CD4-positive, alpha-beta T cell (primary cell): ENCODE measurements around the gene PRDM16. TPM values are rescaled to one million over a fixed set of nuclear protein-coding genes. Genes with fewer than 3 reads are reported as not detected.

Experiments
- ATAC-seq: fragments of 200-7000 bp; cut with Tn5 transposase; one replicate; pipeline ENCODE4 v1.10.0; 2022; ENCODE audit warnings: mild to moderate bottlenecking; ENCODE audit not compliant: poor library complexity
- CTCF ChIA-PET: fragments of 350-600 bp; sonication (Branson Sonifier 250); formaldehyde crosslinking; loops from one replicate; lab custom pipeline; 2021; ENCODE audit warnings: antibody characterized with exemption, inconsistent platforms; lab: Charles Lee
- POLR2A ChIA-PET: fragments of 350-600 bp; sonication (Branson Sonifier 250); formaldehyde crosslinking; loops from one replicate; lab custom pipeline; 2021; ENCODE audit warnings: antibody characterized with exemption, inconsistent platforms; lab: Charles Lee
- DNase-seq, 14 experiments: peaks; one replicate each; pipeline ENCODE4 v3.0.0-alpha.2; 2013 to 2020; ENCODE audit warnings: mixed read lengths in 2 of 14
- H3K27ac ChIP-seq, 2 donors: one replicate each; pipeline versions ENCODE4 v1.5.1 to v1.7.0; 2013; ENCODE audit warnings: low read length in 2 of 2, low read depth in 1 of 2, mild to moderate bottlenecking in 1 of 2
- H3K27me3 ChIP-seq, 2 experiments: 1 replicate in 1 of 2; 2 replicates in 1 of 2; pipeline versions ENCODE4 v1.6.1 to v1.7.0; 2013; ENCODE audit warnings: low read length in 2 of 2, control low read depth in 1 of 2, mild to moderate bottlenecking in 1 of 2, moderate library complexity in 1 of 2; ENCODE audit not compliant: insufficient read depth in 2 of 2, control insufficient read depth in 1 of 2
- H3K36me3 ChIP-seq: one replicate; pipeline ENCODE4 v1.6.1; 2013; ENCODE audit warnings: low read length, control low read depth; ENCODE audit not compliant: insufficient read depth
- H3K4me1 ChIP-seq: one replicate; pipeline ENCODE4 v1.6.1; 2013; ENCODE audit warnings: low read length, control low read depth; ENCODE audit not compliant: insufficient read depth
- H3K4me3 ChIP-seq: one replicate; pipeline ENCODE4 v1.5.1; 2013; ENCODE audit warnings: mild to moderate bottlenecking, low read length, moderate library complexity
- H3K9me3 ChIP-seq, 2 experiments: 1 replicate in 1 of 2; 2 replicates in 1 of 2; pipeline versions ENCODE4 v1.6.1 to v1.7.0; 2013; ENCODE audit warnings: low read length in 2 of 2, mild to moderate bottlenecking in 2 of 2, control low read depth in 1 of 2, moderate library complexity in 1 of 2; ENCODE audit not compliant: control insufficient read depth in 1 of 2, insufficient read depth in 1 of 2
- H3K27ac Mint-ChIP-seq: one replicate; pipeline ENCODE4 v1.8.0; 2020; ENCODE audit warnings: mixed read lengths
- H3K27me3 Mint-ChIP-seq: one replicate; pipeline ENCODE4 v1.8.0; 2021; ENCODE audit warnings: mixed read lengths
- H3K36me3 Mint-ChIP-seq: one replicate; pipeline ENCODE4 v1.8.0; 2021; ENCODE audit warnings: low read depth, mixed read lengths
- H3K4me1 Mint-ChIP-seq: one replicate; pipeline ENCODE4 v1.8.0; 2021; ENCODE audit warnings: low read depth, mixed read lengths
- H3K4me3 Mint-ChIP-seq: one replicate; pipeline ENCODE4 v1.8.0; 2020; ENCODE audit warnings: mild to moderate bottlenecking, mixed read lengths
- H3K9me3 Mint-ChIP-seq: one replicate; pipeline ENCODE4 v1.8.0; 2020; ENCODE audit warnings: mixed read lengths
- CTCF ChIP-seq: fragments of 200-600 bp; IDR thresholded peaks from one replicate; pipeline ENCODE4 v1.8.0; 2022; ENCODE audit warnings: antibody characterized with exemption, mild to moderate bottlenecking
- intact Hi-C, 2 experiments: fragments of 100-400 bp; cut with DNase I in 1 of 2; cut with micrococcal nuclease in 1 of 2; formaldehyde crosslinking; loops; one replicate each; pipeline versions ENCODE4 v1.15.1 to v1.9.0; 2023 to 2025; cut with DNase I, micrococcal nuclease
- total RNA-seq, 174 experiments: library from RNA in 2 of 174; stranded (reverse) in 2 of 174; gene quantifications; one replicate each; pipeline ENCODE4 v1.2.3 and lab custom pipeline; 2021 to 2026

The PRDM16 gene
- total RNA-seq, 2 experiments from 2014 or later, result not detected

- Mint-ChIP-seq H3K4me3 (no peak overlapping the region), H3K36me3 (no peaks in the 10 kb centered on the region), H3K27me3 (no peaks in the 10 kb centered on the region), H3K4me1 (no peaks in the 10 kb centered on the region), H3K9me3 (peaks cover 3% of the 10 kb centered on the region), H3K27ac (no peak overlapping the region)
- no peaks in the 10 kb centered on the region for H3K36me3 ChIP-seq
- ATAC-seq (no peak), DNase-seq (no peak)
- ChIA-PET POLR2A (no interaction called here), CTCF (no interaction called here)
- H3K9me3 ChIP-seq, result peaks cover 22 to 46% of the 10 kb centered on the region in 2 experiments
- no peak overlapping the region for H3K4me3 ChIP-seq
- TF ChIP-seq CTCF, result no peak
- no peaks in the 10 kb centered on the region for H3K4me1 ChIP-seq
- H3K27me3 ChIP-seq, result no peaks in the 10 kb centered on the region
- intact Hi-C loops, result no loop called here
- no peak overlapping the region for H3K27ac ChIP-seq
Measured at GRCh38 chr1:3344395-3344794, 275.4 kb downstream of the PRDM16 start.

DNA sequence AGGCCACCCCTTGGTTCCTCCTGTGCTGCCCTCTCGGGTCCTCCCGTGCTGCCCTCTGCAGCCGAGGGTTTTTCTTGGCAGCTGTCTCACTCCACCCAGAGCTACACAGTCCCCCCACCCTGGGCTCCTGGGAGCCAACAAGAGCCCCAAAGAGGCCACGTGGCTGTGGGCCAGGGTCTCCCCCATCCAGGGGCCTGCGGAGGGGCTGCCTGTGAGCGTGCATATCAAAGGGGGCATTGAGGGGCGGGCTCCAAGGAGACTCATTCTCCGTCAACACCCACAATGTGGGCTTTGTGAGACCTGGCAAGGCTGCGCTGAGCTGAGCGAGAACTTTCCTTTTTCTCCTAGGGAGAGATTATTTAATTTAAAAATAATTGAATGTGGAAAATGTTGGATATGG, 276.8 kb downstream of the PRDM16 start:
- DNase-seq (no peak), ATAC-seq (no peak)
- ChIA-PET POLR2A (no interaction called here), CTCF (no interaction called here)
- H3K4me3 ChIP-seq, result no peak overlapping the region
- Mint-ChIP-seq H3K36me3 (no peaks in the 10 kb centered on the region), H3K27me3 (no peaks in the 10 kb centered on the region), H3K4me1 (no peaks in the 10 kb centered on the region), H3K9me3 (peaks cover 3% of the 10 kb centered on the region), H3K27ac (no peak overlapping the region), H3K4me3 (no peak overlapping the region)
- intact Hi-C loops, result no loop called here
- H3K4me1 ChIP-seq, result no peaks in the 10 kb centered on the region
- H3K9me3 ChIP-seq, result peaks cover 22 to 45% of the 10 kb centered on the region in 2 experiments
- no peak for TF ChIP-seq CTCF
- H3K27ac ChIP-seq, result no peak overlapping the region
- no peaks in the 10 kb centered on the region for H3K27me3 ChIP-seq
- no peaks in the 10 kb centered on the region for H3K36me3 ChIP-seq

DNA sequence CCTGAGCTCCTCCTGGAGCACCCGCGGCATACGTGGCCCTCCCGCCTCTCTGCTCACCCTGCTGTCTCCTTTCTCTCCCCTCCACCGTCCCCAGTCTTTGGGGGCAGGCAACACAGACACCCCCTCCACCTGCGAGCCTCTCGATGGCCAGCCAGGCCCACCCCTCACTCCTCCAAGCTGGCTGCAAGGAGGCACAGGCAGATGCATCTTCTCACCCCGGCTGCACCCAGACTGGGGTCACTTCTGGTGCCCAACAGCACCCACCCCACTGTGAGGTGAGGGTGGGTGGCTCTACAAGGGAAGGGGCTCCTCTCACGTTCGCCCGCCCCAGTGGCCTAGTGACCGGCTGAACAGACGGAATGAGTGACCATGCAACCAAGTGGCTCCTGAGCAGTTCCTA, 277.5 kb downstream of the PRDM16 start:
- Histone ChIP-seq H3K9me3 (peaks cover 22 to 38% of the 10 kb centered on the region in 2 experiments), H3K27ac (no peak overlapping the region), H3K4me1 (no peaks in the 10 kb centered on the region), H3K27me3 (peaks cover 0 to 3% of the 10 kb centered on the region in 2 experiments), H3K4me3 (no peak overlapping the region), H3K36me3 (no peaks in the 10 kb centered on the region)
- DNase-seq, result no peak
- H3K27me3 Mint-ChIP-seq, result no peaks in the 10 kb centered on the region
- ChIA-PET POLR2A (no interaction called here), CTCF (no interaction called here)
- H3K9me3 Mint-ChIP-seq, result peaks cover 3% of the 10 kb centered on the region
- no peak for TF ChIP-seq CTCF
- no peak overlapping the region for H3K27ac Mint-ChIP-seq
- no peaks in the 10 kb centered on the region for H3K36me3 Mint-ChIP-seq
- intact Hi-C loops, result no loop called here
- no peak for ATAC-seq
- no peak overlapping the region for H3K4me3 Mint-ChIP-seq
- no peaks in the 10 kb centered on the region for H3K4me1 Mint-ChIP-seq
